AG09309 (cell line): Measurements from ENCODE around the gene ASPSCR1.

Experiments
- DNase-seq: peaks from one replicate; pipeline ENCODE4 v3.0.0-alpha.2; 2010; ENCODE audit warnings: low read depth
- H3K4me3 ChIP-seq: 2 replicates; pipeline ENCODE4 v1.5.1; 2011; ENCODE audit warnings: mild to moderate bottlenecking, low read depth, low read length, moderate library complexity; ENCODE audit not compliant: control insufficient read depth
- CTCF ChIP-seq: IDR thresholded peaks from 2 replicates; pipeline ENCODE4 v1.5.1; 2011; ENCODE audit warnings: mild to moderate bottlenecking, low read depth, low read length, inconsistent platforms; ENCODE audit not compliant: insufficient read depth, control insufficient read depth; ENCODE audit errors: missing control alignments

Gene ASPSCR1

GRCh38 chr17:81958633-81959342 lies 18.6 kb upstream of the ASPSCR1 start:
- DNase-seq, result no peak
- TF ChIP-seq CTCF, result no peak
- H3K4me3 ChIP-seq, result no peak overlapping the region

GRCh38 chr17:81959362-81960129 lies 17.9 kb upstream of the ASPSCR1 start:
- TF ChIP-seq CTCF, result peak; percentile 60
- DNase-seq, result no peak
- H3K4me3 ChIP-seq, result no peak overlapping the region

DNA sequence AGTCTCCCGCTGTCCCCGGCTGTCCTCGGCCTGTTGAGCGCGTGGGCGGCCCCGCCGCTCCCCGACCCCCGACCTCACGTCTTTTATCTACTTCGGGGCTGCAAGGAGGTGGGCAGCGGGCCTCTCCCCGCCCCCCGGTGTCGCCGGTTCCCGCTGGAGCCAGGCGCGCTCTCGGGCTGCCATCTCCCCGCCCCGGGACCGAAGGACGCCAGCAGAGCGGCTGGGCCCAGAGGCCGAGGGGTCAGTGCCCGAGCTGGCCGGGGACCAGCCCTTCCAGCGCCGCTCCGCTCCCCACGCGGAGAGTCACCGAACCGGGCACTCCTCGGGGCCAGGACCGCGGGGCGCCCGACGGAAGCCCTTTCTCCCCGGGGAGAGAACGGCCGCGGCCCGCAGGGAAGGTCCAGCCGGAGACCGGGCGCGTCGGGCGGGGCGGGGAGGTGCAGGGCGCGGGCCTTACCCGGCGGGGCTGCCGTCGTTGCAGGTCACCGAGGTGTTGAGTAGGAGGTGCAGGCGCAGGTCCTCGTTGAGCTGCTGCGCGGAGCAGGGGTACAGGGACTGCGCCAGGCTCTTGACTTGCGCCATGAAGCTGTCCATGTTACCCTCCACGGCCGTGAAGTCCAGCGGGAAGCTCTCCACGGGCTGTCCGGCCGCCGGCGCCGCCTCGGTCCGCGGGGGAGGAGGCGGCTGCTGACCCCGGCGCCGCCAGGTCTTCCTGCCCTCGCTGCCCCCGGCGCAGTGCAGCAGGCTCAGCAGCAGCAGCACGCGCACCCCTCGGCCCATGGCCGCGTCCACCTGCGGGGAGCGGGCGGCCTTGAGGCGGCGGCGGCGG lies 17.1 kb upstream of the ASPSCR1 start:
- no peak for DNase-seq
- H3K4me3 ChIP-seq, result no peak overlapping the region
- TF ChIP-seq CTCF, result no peak

- DNase-seq, result no peak
These were observed 16.3 kb upstream of the ASPSCR1 start, which contains the start of gene NOTUM for GRCh38 chr17:81961087-81961511. Gene NOTUM (minus strand): TSS chr17:81961187. CDS start chr17:81960909, 278 bp downstream.

DNA sequence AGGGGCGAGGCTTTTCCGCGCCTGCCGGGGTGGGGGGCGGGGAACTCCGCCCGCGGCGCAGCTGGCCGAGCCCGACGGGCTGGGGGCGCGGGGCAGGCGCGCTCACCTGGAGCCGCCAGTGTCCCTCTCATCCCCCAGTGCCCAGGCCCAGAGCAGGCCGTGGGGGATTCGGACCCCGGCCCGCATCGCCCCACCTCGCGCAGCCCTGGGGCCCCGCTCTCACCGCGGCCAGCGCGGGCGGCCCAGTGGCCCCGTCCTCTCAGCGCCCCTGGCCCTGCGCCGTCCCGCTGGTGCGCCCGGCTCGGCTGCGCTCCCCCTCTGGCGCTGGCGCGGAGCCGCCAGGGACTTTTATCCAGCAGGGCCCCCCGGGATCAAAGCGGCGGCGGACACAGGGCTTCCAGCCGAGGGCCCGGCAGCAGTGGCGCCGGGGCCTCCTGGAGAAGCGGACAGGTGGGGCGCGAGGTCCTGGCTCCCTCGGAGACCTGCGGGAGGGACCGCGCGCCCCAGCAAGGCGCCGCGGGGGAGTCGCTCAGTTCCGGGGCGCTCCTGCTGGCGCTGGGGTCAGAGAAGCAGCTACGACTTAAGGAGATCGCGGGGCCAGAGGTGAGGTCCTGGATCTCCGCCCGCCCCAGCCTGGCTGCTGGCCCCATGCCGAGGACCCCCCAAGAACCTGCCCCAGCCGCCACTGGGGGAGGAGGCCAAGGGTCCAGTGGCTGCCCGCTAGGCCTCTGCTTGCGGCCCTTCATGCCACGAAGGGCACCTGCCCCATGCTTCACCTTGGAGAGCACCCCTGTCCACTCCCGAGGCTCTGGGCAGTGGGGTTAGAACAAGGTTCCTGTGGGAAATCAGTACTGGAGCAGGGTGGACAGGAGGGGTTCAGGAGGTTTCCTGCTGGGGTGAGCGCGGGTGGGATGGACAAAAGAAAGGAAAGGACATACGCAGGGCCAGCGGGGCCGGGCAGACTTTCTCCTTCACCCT lies 15.6 kb upstream of the ASPSCR1 start:
- TF ChIP-seq CTCF, result no peak
- DNase-seq, result no peak
- no peak overlapping the region for H3K4me3 ChIP-seq

More at GRCh38 chr17:81961087-81961511, 16.3 kb upstream of the ASPSCR1 start, which contains the start of gene NOTUM:
- TF ChIP-seq CTCF, result peak; percentile 20
- no peak within 1 kb of the TSS for H3K4me3 ChIP-seq
